ENCODE data around the gene SUCLG2. TPM values are rescaled to one million over a fixed set of nuclear protein-coding genes. Genes with fewer than 3 reads are reported as not detected.

Gene SUCLG2
- total and polyA plus RNA-seq, 10 of the 15 experiments (the other 5 are each of a cell fraction or from before 2014, with no cell fraction given), result 17.8 to 50.9 (median 37.2) TPM

GRCh38 chr3:67654099-67654843, at the start of gene SUCLG2 (continued):
- peak; percentile 96 for TF ChIP-seq YY1 (IDR thresholded peaks at IDR 0.05; ENCODE audit: low read depth, low read length)
- TF ChIP-seq, protein P1, sequence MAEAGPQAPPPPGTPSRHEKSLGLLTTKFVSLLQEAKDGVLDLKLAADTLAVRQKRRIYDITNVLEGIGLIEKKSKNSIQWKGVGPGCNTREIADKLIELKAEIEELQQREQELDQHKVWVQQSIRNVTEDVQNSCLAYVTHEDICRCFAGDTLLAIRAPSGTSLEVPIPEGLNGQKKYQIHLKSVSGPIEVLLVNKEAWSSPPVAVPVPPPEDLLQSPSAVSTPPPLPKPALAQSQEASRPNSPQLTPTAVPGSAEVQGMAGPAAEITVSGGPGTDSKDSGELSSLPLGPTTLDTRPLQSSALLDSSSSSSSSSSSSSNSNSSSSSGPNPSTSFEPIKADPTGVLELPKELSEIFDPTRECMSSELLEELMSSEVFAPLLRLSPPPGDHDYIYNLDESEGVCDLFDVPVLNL (IDR thresholded peaks at IDR 0.05; ENCODE audit: low read depth, low read length), result no peak
- peak; percentile 23; the same call in 1 of the 2 replicates for TF ChIP-seq BACH1 (IDR thresholded peaks at IDR 0.05; ENCODE audit: borderline replicate concordance)
- TF ChIP-seq, protein P2, sequence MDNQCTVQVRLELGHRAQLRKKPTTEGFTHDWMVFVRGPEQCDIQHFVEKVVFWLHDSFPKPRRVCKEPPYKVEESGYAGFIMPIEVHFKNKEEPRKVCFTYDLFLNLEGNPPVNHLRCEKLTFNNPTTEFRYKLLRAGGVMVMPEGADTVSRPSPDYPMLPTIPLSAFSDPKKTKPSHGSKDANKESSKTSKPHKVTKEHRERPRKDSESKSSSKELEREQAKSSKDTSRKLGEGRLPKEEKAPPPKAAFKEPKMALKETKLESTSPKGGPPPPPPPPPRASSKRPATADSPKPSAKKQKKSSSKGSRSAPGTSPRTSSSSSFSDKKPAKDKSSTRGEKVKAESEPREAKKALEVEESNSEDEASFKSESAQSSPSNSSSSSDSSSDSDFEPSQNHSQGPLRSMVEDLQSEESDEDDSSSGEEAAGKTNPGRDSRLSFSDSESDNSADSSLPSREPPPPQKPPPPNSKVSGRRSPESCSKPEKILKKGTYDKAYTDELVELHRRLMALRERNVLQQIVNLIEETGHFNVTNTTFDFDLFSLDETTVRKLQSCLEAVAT (IDR thresholded peaks at IDR 0.05), result no peak
- TF ChIP-seq CHD1 (IDR thresholded peaks at IDR 0.05; ENCODE audit: low read depth, low read length), result no peak
- no peak for TF ChIP-seq EZH2 (IDR thresholded peaks at IDR 0.05; ENCODE audit: borderline replicate concordance, control insufficient read depth, low read depth, low read length)
- no peak for TF ChIP-seq SMC3 (IDR thresholded peaks at IDR 0.05; ENCODE audit: borderline replicate concordance, low read length)
- no peak for TF ChIP-seq PML (IDR thresholded peaks at IDR 0.05; ENCODE audit: low read length)
- TF ChIP-seq JUND (IDR thresholded peaks at IDR 0.05; ENCODE audit: low read depth, low read length), result no peak
- TF ChIP-seq BCLAF1 (IDR thresholded peaks at IDR 0.05), result no peak
- peak; percentile 78; the same call in 1 of the 2 replicates for TF ChIP-seq RB1 (IDR thresholded peaks at IDR 0.05; ENCODE audit: borderline replicate concordance)
- no peak for TF ChIP-seq PAX5 (IDR thresholded peaks at IDR 0.05; ENCODE audit: borderline replicate concordance, low read depth, low read length)
- TF ChIP-seq STAT3 (IDR thresholded peaks at IDR 0.05; ENCODE audit: low read depth, low read length), result no peak
- no peak for TF ChIP-seq BRCA1 (IDR thresholded peaks at IDR 0.05; ENCODE audit: low read depth, low read length)
- peak; percentile 84 for TF ChIP-seq IKZF1 (conservative IDR thresholded peaks at IDR 0.05)
- TF ChIP-seq MTA2 (IDR thresholded peaks at IDR 0.05; ENCODE audit: low read depth), result no peak
- TF ChIP-seq STAT1 (conservative IDR thresholded peaks at IDR 0.05), result no peak
- peak; percentile 18 for TF ChIP-seq E4F1 (IDR thresholded peaks at IDR 0.05; ENCODE audit: borderline replicate concordance, partially characterized antibody)
- no peak for TF ChIP-seq RAD51 (IDR thresholded peaks at IDR 0.05)
- TF ChIP-seq DPF2 (IDR thresholded peaks at IDR 0.05), result peak; percentile 81
- peak; percentile 69; the same call in 1 of the 2 replicates for TF ChIP-seq SMARCA5 (IDR thresholded peaks at IDR 0.05)
- no peak for TF ChIP-seq BMI1 (IDR thresholded peaks at IDR 0.05; ENCODE audit: borderline replicate concordance)
- TF ChIP-seq, protein P3, sequence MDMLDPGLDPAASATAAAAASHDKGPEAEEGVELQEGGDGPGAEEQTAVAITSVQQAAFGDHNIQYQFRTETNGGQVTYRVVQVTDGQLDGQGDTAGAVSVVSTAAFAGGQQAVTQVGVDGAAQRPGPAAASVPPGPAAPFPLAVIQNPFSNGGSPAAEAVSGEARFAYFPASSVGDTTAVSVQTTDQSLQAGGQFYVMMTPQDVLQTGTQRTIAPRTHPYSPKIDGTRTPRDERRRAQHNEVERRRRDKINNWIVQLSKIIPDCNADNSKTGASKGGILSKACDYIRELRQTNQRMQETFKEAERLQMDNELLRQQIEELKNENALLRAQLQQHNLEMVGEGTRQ (IDR thresholded peaks at IDR 0.05; ENCODE audit: borderline replicate concordance, low read depth, low read length), result no peak; the same call in 1 of the 2 replicates
